GM12891 (cell line): ENCODE data around the gene RACGAP1.

ENCODE experiments used
- PAX5 ChIP-seq: IDR thresholded peaks from 2 replicates; pipeline ENCODE4 v1.6.1; 2011; ENCODE audit warnings: low read length, moderate library complexity, mild to moderate bottlenecking; ENCODE audit not compliant: insufficient read depth, severe bottlenecking
- POLR2A ChIP-seq: IDR thresholded peaks from 2 replicates; pipeline ENCODE4 v1.6.1; 2011; ENCODE audit warnings: low read depth, low read length, control low read depth
- POLR2AphosphoS5 ChIP-seq: IDR thresholded peaks from 2 replicates; pipeline ENCODE4 v1.6.1; 2011; ENCODE audit warnings: low read depth, low read length, control low read depth
- POU2F2 ChIP-seq: IDR thresholded peaks from 2 replicates; pipeline ENCODE4 v1.6.1; 2011; ENCODE audit warnings: low read depth, mild to moderate bottlenecking, control low read depth, low read length, moderate library complexity
- TAF1 ChIP-seq: IDR thresholded peaks from 2 replicates; pipeline ENCODE4 v1.6.1; 2011; ENCODE audit warnings: low read depth, low read length, control low read depth

- TF ChIP-seq PAX5 = no peak
- TF ChIP-seq POLR2A = no peak
- no peak for TF ChIP-seq POLR2AphosphoS5
- no peak for TF ChIP-seq TAF1
- no peak for TF ChIP-seq POU2F2
Observed at GRCh38 chr12:50005175-50005574, 20.1 kb downstream of the RACGAP1 start.
